ENCODE results near the gene USP1.

USP1 gene

GRCh38 chr1:62435231-62436038, 1.4 kb upstream of the USP1 start:
- peak overlapping the region; percentile 93 to 99 (median 98) for H3K9ac ChIP-seq
- H3K4me3 ChIP-seq: peak overlapping the region; percentile 63 to 100 (median 76)
- peaks cover 0 to 35% (median 27%) of the 10 kb centered on the region in 11 experiments; a peak in 15 of 22 replicates for H4K20me1 ChIP-seq
- H3K27ac ChIP-seq: peak overlapping the region; percentile 96 to 100 (median 98)
- no peaks in the 10 kb centered on the region for H3K27me3 ChIP-seq
- no peaks in the 10 kb centered on the region; a peak in 1 of 22 replicates for H3K9me3 ChIP-seq (replicated peaks in 1 of 11)
- H3K4me2 ChIP-seq: peak overlapping the region; percentile 68 to 93 (median 83)
- TF ChIP-seq Cebpa-rat (IDR thresholded peaks at IDR 0.05): no peak
- peaks cover 26 to 44% (median 40%) of the 10 kb centered on the region in 10 experiments for H3K4me1 ChIP-seq
- peaks cover 0 to 9% (median 1%) of the 10 kb centered on the region in 11 experiments; a peak in 10 of 22 replicates for H3K36me3 ChIP-seq

GRCh38 chr1:62436039-62436465, 797 bp upstream of the USP1 start:
- Histone ChIP-seq H3K27me3 (no peaks in the 10 kb centered on the region), H4K20me1 (peaks cover 0 to 41% (median 33%) of the 10 kb centered on the region in 11 experiments; a peak in 15 of 22 replicates), H3K4me3 (peak overlapping the region; percentile 63 to 100 (median 76)), H3K4me1 (peaks cover 26 to 50% (median 44%) of the 10 kb centered on the region in 10 experiments), H3K4me2 (peak overlapping the region; percentile 68 to 93 (median 83)), H3K36me3 (peaks cover 0 to 15% (median 7%) of the 10 kb centered on the region in 11 experiments; a peak in 14 of 22 replicates), H3K27ac (peak overlapping the region; percentile 96 to 100 (median 98)), H3K9me3 (replicated peaks in 1 of 11) (no peaks in the 10 kb centered on the region; a peak in 1 of 22 replicates), H3K9ac (peak overlapping the region; percentile 93 to 99 (median 98))
- TF ChIP-seq Cebpa-rat (IDR thresholded peaks at IDR 0.05): no peak

GRCh38 chr1:62437273-62437940, 558 bp downstream of the USP1 start:
- Histone ChIP-seq H3K27ac (peak overlapping the region; percentile 96 to 100 (median 98)), H3K9ac (peak overlapping the region; percentile 93 to 99 (median 98)), H3K36me3 (peaks cover 11 to 29% (median 21%) of the 10 kb centered on the region in 11 experiments), H4K20me1 (peaks cover 0 to 54% (median 46%) of the 10 kb centered on the region in 11 experiments; a peak in 15 of 22 replicates), H3K4me1 (peaks cover 26 to 52% (median 44%) of the 10 kb centered on the region in 10 experiments), H3K4me3 (peak overlapping the region; percentile 89 to 100 (median 99)), H3K9me3 (replicated peaks in 1 of 11) (no peaks in the 10 kb centered on the region; a peak in 1 of 22 replicates), H3K4me2 (peak overlapping the region; percentile 73 to 96 (median 87)), H3K27me3 (no peaks in the 10 kb centered on the region)
- TF ChIP-seq Cebpa-rat (IDR thresholded peaks at IDR 0.05): peak in 7 of 11 experiments; percentile 14 to 77 (median 51); a peak in 8 of 22 replicates

GRCh38 chr1:62438163-62438562, 1.3 kb downstream of the USP1 start:
- Histone ChIP-seq H3K4me3 (peak overlapping the region; percentile 89 to 100 (median 99)), H3K9ac (peak overlapping the region; percentile 93 to 99 (median 98)), H3K27ac (peak overlapping the region; percentile 96 to 100 (median 98); a peak in 21 of 22 replicates), H3K36me3 (peaks cover 19 to 36% (median 28%) of the 10 kb centered on the region in 11 experiments), H4K20me1 (peaks cover 0 to 62% (median 52%) of the 10 kb centered on the region in 11 experiments; a peak in 15 of 22 replicates), H3K27me3 (no peaks in the 10 kb centered on the region), H3K9me3 (replicated peaks in 1 of 11) (no peaks in the 10 kb centered on the region; a peak in 1 of 22 replicates), H3K4me1 (peaks cover 26 to 52% (median 44%) of the 10 kb centered on the region in 10 experiments), H3K4me2 (peak overlapping the region; percentile 73 to 96 (median 87))
- no peak for TF ChIP-seq Cebpa-rat (IDR thresholded peaks at IDR 0.05)

- TF ChIP-seq Cebpa-rat (IDR thresholded peaks at IDR 0.05): no peak
- peaks cover 30 to 53% (median 43%) of the 10 kb centered on the region in 11 experiments for H3K36me3 ChIP-seq
- peaks cover 0 to 71% (median 61%) of the 10 kb centered on the region in 11 experiments; a peak in 15 of 22 replicates for H4K20me1 ChIP-seq
- peaks cover 20 to 48% (median 38%) of the 10 kb centered on the region in 10 experiments for H3K4me1 ChIP-seq
- no peak overlapping the region; a peak in 1 of 22 replicates for H3K27ac ChIP-seq
- no peaks in the 10 kb centered on the region; a peak in 1 of 22 replicates for H3K9me3 ChIP-seq (replicated peaks in 1 of 11)
- peak overlapping the region; percentile 73 to 96 (median 87); a peak in 19 of 22 replicates for H3K4me2 ChIP-seq
- H3K4me3 ChIP-seq: peak overlapping the region in 7 of 10 experiments; percentile 92 to 100 (median 99); a peak in 8 of 20 replicates
- H3K27me3 ChIP-seq: no peaks in the 10 kb centered on the region
- H3K9ac ChIP-seq: peak overlapping the region; percentile 15 to 99 (median 98); a peak in 12 of 22 replicates
Measured at GRCh38 chr1:62439652-62440371, 3.0 kb downstream of the USP1 start.

- Histone ChIP-seq H3K4me2 (peak overlapping the region in 1 of 11 experiments; percentile 3; a peak in 1 of 22 replicates), H3K9ac (no peak overlapping the region)
Measured at GRCh38 chr1:62444701-62445100, 7.9 kb downstream of the USP1 start.

GRCh38 chr1:62448221-62448933, 11.5 kb downstream of the USP1 start:
- peaks cover 0 to 64% (median 35%) of the 10 kb centered on the region in 11 experiments; a peak in 14 of 22 replicates for H4K20me1 ChIP-seq
- H3K4me2 ChIP-seq: no peak overlapping the region
- no peak overlapping the region for H3K27ac ChIP-seq
- peaks cover 0 to 11% (median 6%) of the 10 kb centered on the region in 10 experiments; a peak in 14 of 20 replicates for H3K4me1 ChIP-seq
- H3K36me3 ChIP-seq: peaks cover 84 to 100% (median 98%) of the 10 kb centered on the region in 11 experiments
- no peak for TF ChIP-seq Cebpa-rat (IDR thresholded peaks at IDR 0.05)
- H3K9me3 ChIP-seq (replicated peaks in 1 of 11): no peaks in the 10 kb centered on the region
- no peak overlapping the region for H3K4me3 ChIP-seq
- H3K9ac ChIP-seq: no peak overlapping the region
- no peaks in the 10 kb centered on the region for H3K27me3 ChIP-seq

More at GRCh38 chr1:62444701-62445100, 7.9 kb downstream of the USP1 start:
- H4K20me1 ChIP-seq: peaks cover 0 to 94% (median 70%) of the 10 kb centered on the region in 11 experiments; a peak in 16 of 22 replicates
- no peak for TF ChIP-seq Cebpa-rat (IDR thresholded peaks at IDR 0.05)
- peaks cover 76 to 100% (median 92%) of the 10 kb centered on the region in 11 experiments for H3K36me3 ChIP-seq
- H3K4me3 ChIP-seq: no peak overlapping the region
- H3K27ac ChIP-seq: no peak overlapping the region
- H3K27me3 ChIP-seq: no peaks in the 10 kb centered on the region
- H3K9me3 ChIP-seq (replicated peaks in 1 of 11): no peaks in the 10 kb centered on the region
- H3K4me1 ChIP-seq: peaks cover 4 to 26% (median 18%) of the 10 kb centered on the region in 10 experiments; a peak in 19 of 20 replicates

Data from BLaER1 treated with 17β-estradiol and CSF1 and Interleukin-3, amounts not matched to agents 10 nM and 100 nM (cell line).